Measurements from ENCODE around the gene ZNF507. TPM values are rescaled to one million over a fixed set of nuclear protein-coding genes. Genes with fewer than 3 reads are reported as not detected.

The ZNF507 gene
- polyA plus RNA-seq, 3 donors: 0.08 to 0.39 (median 0.10) TPM

DNA sequence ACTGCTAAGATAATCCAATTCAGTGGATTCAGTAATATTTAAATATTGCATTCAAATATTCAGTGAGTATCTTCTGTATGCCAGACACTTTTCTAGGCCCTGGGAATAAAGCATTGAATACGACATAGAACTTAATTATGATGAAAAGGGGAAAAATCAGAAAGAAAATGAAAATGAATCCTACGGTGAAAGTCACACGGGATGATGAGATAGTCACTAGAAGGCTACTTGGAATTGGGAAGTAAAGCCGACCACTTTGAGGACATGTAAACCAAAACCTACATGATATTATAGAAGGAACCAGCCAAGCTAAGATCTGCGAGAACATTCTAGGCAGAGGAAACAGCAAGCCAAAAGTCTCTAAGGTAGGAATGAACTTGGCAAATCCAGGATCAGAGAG is 70.3 kb downstream of the ZNF507 start:
- TF ChIP-seq, protein P1, sequence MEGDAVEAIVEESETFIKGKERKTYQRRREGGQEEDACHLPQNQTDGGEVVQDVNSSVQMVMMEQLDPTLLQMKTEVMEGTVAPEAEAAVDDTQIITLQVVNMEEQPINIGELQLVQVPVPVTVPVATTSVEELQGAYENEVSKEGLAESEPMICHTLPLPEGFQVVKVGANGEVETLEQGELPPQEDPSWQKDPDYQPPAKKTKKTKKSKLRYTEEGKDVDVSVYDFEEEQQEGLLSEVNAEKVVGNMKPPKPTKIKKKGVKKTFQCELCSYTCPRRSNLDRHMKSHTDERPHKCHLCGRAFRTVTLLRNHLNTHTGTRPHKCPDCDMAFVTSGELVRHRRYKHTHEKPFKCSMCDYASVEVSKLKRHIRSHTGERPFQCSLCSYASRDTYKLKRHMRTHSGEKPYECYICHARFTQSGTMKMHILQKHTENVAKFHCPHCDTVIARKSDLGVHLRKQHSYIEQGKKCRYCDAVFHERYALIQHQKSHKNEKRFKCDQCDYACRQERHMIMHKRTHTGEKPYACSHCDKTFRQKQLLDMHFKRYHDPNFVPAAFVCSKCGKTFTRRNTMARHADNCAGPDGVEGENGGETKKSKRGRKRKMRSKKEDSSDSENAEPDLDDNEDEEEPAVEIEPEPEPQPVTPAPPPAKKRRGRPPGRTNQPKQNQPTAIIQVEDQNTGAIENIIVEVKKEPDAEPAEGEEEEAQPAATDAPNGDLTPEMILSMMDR (IDR thresholded peaks at IDR 0.05): no peak
- peaks cover 2 to 9% (median 5%) of the 10 kb centered on the region in 3 donors for H3K27me3 Mint-ChIP-seq (ENCODE audit: low read depth in 3 of 3)
- peaks cover 58 to 68% of the 10 kb centered on the region in 2 donors for H3K36me3 Mint-ChIP-seq
- H3K4me1 ChIP-seq (ENCODE audit: control insufficient read depth in 1 of 2, insufficient read depth in 2 of 2, low read length in 2 of 2): peaks cover 0 to under 1% of the 10 kb centered on the region in 2 donors
- no peak overlapping the region for H3K27ac Mint-ChIP-seq
- no peak overlapping the region for H3K4me3 Mint-ChIP-seq
- no peak overlapping the region for H3K27ac ChIP-seq (ENCODE audit: low read depth in 1 of 2, low read length in 2 of 2)
- no peaks in the 10 kb centered on the region for H3K79me2 ChIP-seq (ENCODE audit: insufficient read depth, low read length)
- no peak overlapping the region for H3K4me2 ChIP-seq (replicated peaks; ENCODE audit: extremely low read depth, low read length, poor library complexity, severe bottlenecking)
- intact Hi-C loops (cut with micrococcal nuclease): no loop called here
- H3K4me1 Mint-ChIP-seq: peaks cover 5% of the 10 kb centered on the region
- peaks cover 0 to 2% of the 10 kb centered on the region in 2 donors for H3K27me3 ChIP-seq (ENCODE audit: control insufficient read depth in 2 of 2, insufficient read depth in 2 of 2, low read length in 2 of 2)
- no peaks in the 10 kb centered on the region for H4K20me1 ChIP-seq (ENCODE audit: insufficient read depth, low read length)
- H3K36me3 ChIP-seq (replicated peaks in 1 of 2; ENCODE audit: control insufficient read depth in 1 of 2, insufficient read depth in 2 of 2, low read length in 2 of 2): peaks cover 22 to 49% of the 10 kb centered on the region in 2 donors
- no peak for DNase-seq
- H3K9me3 ChIP-seq (replicated peaks in 1 of 2; ENCODE audit: control insufficient read depth in 1 of 2, insufficient read depth in 1 of 2, low read length in 2 of 2): no peaks in the 10 kb centered on the region
- H3K4me3 ChIP-seq (replicated peaks in 1 of 3; ENCODE audit: low read depth in 2 of 3, low read length in 3 of 3): no peak overlapping the region
- WGBS (ENCODE audit: insufficient coverage): 100% methylated on average over 3 of the region's 5 CpGs
- no peak overlapping the region for H2AFZ ChIP-seq (ENCODE audit: insufficient read depth, low read depth, low read length, poor library complexity, severe bottlenecking)
- peaks cover 0 to 9% (median 1%) of the 10 kb centered on the region in 7 donors for H3K9me3 Mint-ChIP-seq
- no peak overlapping the region for H3K9ac ChIP-seq (ENCODE audit: insufficient read depth, low read length, poor library complexity, severe bottlenecking)

DNA sequence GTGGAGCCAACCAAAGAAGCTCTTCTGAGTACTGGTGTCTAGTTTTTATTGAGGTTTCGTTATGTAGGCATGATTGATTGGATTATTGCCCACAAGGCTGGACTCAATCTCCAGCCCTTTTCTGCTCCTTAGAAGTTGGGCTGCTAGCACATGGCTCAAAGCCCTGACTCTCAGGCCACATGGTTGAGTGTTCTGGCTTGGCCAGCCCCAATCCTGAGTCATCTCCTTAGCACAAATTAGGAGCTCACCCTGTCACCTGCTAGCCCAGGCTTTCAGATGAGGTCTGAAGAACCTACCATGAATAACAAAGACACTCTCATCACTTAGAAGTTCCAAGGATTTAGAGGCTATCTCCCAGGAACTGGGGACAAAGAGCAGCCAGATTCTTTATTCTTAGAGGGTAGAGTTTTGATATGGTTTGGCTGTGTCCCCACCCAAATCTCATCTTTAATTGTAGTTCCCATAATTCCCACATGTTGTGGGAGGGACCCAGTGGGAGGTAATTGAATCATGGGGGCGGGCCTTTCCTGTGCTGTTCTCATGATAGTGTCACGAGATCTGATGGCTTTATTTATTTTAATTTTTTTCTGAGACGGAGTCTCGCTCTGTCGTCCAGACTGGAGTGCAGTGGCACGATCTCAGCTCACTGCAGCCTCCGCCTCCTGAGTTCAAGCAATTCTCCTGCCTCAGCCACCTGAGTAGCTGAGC is 71.5 kb downstream of the ZNF507 start:
- Histone ChIP-seq H4K20me1 (ENCODE audit: insufficient read depth, low read length) (no peaks in the 10 kb centered on the region), H2AFZ (ENCODE audit: insufficient read depth, low read depth, low read length, poor library complexity, severe bottlenecking) (no peak overlapping the region), H3K4me1 (ENCODE audit: control insufficient read depth in 1 of 2, insufficient read depth in 2 of 2, low read length in 2 of 2) (peaks cover 10 to 13% of the 10 kb centered on the region in 2 donors), H3K9ac (ENCODE audit: insufficient read depth, low read length, poor library complexity, severe bottlenecking) (no peak overlapping the region), H3K27ac (ENCODE audit: low read depth in 1 of 2, low read length in 2 of 2) (no peak overlapping the region), H3K4me2 (replicated peaks; ENCODE audit: extremely low read depth, low read length, poor library complexity, severe bottlenecking) (no peak overlapping the region), H3K36me3 (replicated peaks in 1 of 2; ENCODE audit: control insufficient read depth in 1 of 2, insufficient read depth in 2 of 2, low read length in 2 of 2) (peaks cover 18 to 38% of the 10 kb centered on the region in 2 donors), H3K27me3 (ENCODE audit: control insufficient read depth in 2 of 2, insufficient read depth in 2 of 2, low read length in 2 of 2) (peaks cover 0 to 2% of the 10 kb centered on the region in 2 donors), H3K4me3 (replicated peaks in 1 of 3; ENCODE audit: low read depth in 2 of 3, low read length in 3 of 3) (no peak overlapping the region), H3K79me2 (ENCODE audit: insufficient read depth, low read length) (no peaks in the 10 kb centered on the region), H3K9me3 (replicated peaks in 1 of 2; ENCODE audit: control insufficient read depth in 1 of 2, insufficient read depth in 1 of 2, low read length in 2 of 2) (no peaks in the 10 kb centered on the region)
- H3K36me3 Mint-ChIP-seq: peaks cover 48 to 57% of the 10 kb centered on the region in 2 donors
- H3K27ac Mint-ChIP-seq: no peak overlapping the region
- TF ChIP-seq, protein P1 (IDR thresholded peaks at IDR 0.05): no peak
- H3K27me3 Mint-ChIP-seq (ENCODE audit: low read depth in 3 of 3): peaks cover 2 to 9% (median 5%) of the 10 kb centered on the region in 3 donors
- peaks cover 0 to 9% (median under 1%) of the 10 kb centered on the region in 7 donors for H3K9me3 Mint-ChIP-seq
- intact Hi-C loops (cut with micrococcal nuclease): no loop called here
- H3K4me1 Mint-ChIP-seq: peaks cover 16% of the 10 kb centered on the region
- WGBS (ENCODE audit: insufficient coverage): 100% methylated on average over 6 of the region's 8 CpGs
- DNase-seq: no peak
- no peak overlapping the region for H3K4me3 Mint-ChIP-seq
